Measurements from ENCODE around the gene C2CD4D. TPM values are rescaled to one million over a fixed set of nuclear protein-coding genes. Genes with fewer than 3 reads are reported as not detected.

The C2CD4D gene
- total RNA-seq, 1 experiment from 2014 or later, result 0.94 TPM

- H3K4me1 Mint-ChIP-seq, result no peaks in the 10 kb centered on the region
- ATAC-seq (no peak), DNase-seq (ENCODE audit: low spot score) (no peak)
- H3K36me3 Mint-ChIP-seq, result peaks cover 20% of the 10 kb centered on the region
- H3K27ac Mint-ChIP-seq, result no peak overlapping the region
- H3K4me3 Mint-ChIP-seq, result no peak overlapping the region
- no peaks in the 10 kb centered on the region; the same call in 1 of the 2 replicates for H3K27me3 Mint-ChIP-seq (ENCODE audit: low read depth)
- ChIA-PET POLR2A (no interaction called here), CTCF (interaction anchor here (2.5 kb wide), 1 partner anchor 114 kb away, joined by 12 read pairs; no protein-coding TSS in a partner anchor)
- peaks cover 10% of the 10 kb centered on the region for H3K9me3 Mint-ChIP-seq
- TF ChIP-seq ZNF425 (CRISPR knock-in tag; conservative IDR thresholded peaks at IDR 0.05), result no peak
- no peak for TF ChIP-seq HMGA2 (CRISPR knock-in tag; IDR thresholded peaks at IDR 0.05)
- no peak for TF ChIP-seq ZSCAN18 (CRISPR knock-in tag; IDR thresholded peaks at IDR 0.05)
- no peak for TF ChIP-seq NFATC4 (CRISPR knock-in tag; IDR thresholded peaks at IDR 0.05)
- no peak for TF ChIP-seq SMAD3 (CRISPR knock-in tag; IDR thresholded peaks at IDR 0.05; ENCODE audit: borderline replicate concordance)
- no peak for TF ChIP-seq ZNF423 (CRISPR knock-in tag; IDR thresholded peaks at IDR 0.05)
- TF ChIP-seq NR1H2 (CRISPR knock-in tag; IDR thresholded peaks at IDR 0.05), result no peak
- TF ChIP-seq SOX15 (CRISPR knock-in tag; IDR thresholded peaks at IDR 0.05), result no peak
- TF ChIP-seq ZNF121 (CRISPR knock-in tag; IDR thresholded peaks at IDR 0.05), result no peak
- TF ChIP-seq ZNF138 (CRISPR knock-in tag; conservative IDR thresholded peaks at IDR 0.05), result no peak
- TF ChIP-seq ZNF396 (CRISPR knock-in tag; IDR thresholded peaks at IDR 0.05; ENCODE audit: borderline replicate concordance), result no peak
- TF ChIP-seq CTCF (IDR thresholded peaks at IDR 0.05), result no peak
- no peak for TF ChIP-seq IRF2 (CRISPR knock-in tag; IDR thresholded peaks at IDR 0.05; ENCODE audit: borderline replicate concordance, low read depth)
- TF ChIP-seq USF1 (CRISPR knock-in tag; IDR thresholded peaks at IDR 0.05), result no peak
- no peak for TF ChIP-seq ZNF219 (CRISPR knock-in tag; IDR thresholded peaks at IDR 0.05; ENCODE audit: borderline replicate concordance)
- TF ChIP-seq PRDM15 (CRISPR knock-in tag; IDR thresholded peaks at IDR 0.05), result no peak
Measured at GRCh38 chr1:151887028-151887427, 47.4 kb upstream of the C2CD4D start.

GRCh38 chr1:151885479-151885878 lies 45.9 kb upstream of the C2CD4D start:
- POLR2A ChIA-PET, result no interaction called here
- ATAC-seq (no peak), DNase-seq (ENCODE audit: low spot score) (no peak)
- Mint-ChIP-seq H3K27ac (no peak overlapping the region), H3K36me3 (peaks cover 20% of the 10 kb centered on the region), H3K4me3 (no peak overlapping the region), H3K4me1 (no peaks in the 10 kb centered on the region), H3K27me3 (ENCODE audit: low read depth) (no peaks in the 10 kb centered on the region; the same call in 1 of the 2 replicates), H3K9me3 (peaks cover 10% of the 10 kb centered on the region)
- CTCF ChIA-PET, result no interaction called here
- no peak for TF ChIP-seq SP1 (CRISPR knock-in tag; conservative IDR thresholded peaks at IDR 0.05)
- no peak for TF ChIP-seq ZBTB43 (CRISPR knock-in tag; IDR thresholded peaks at IDR 0.05)
- no peak for TF ChIP-seq ATF3 (CRISPR knock-in tag; conservative IDR thresholded peaks at IDR 0.05)
- no peak for TF ChIP-seq ZNF281 (CRISPR knock-in tag; IDR thresholded peaks at IDR 0.05)
- TF ChIP-seq NFATC4 (CRISPR knock-in tag; IDR thresholded peaks at IDR 0.05), result no peak
- TF ChIP-seq TEAD4 (CRISPR knock-in tag; IDR thresholded peaks at IDR 0.05), result no peak
- no peak for TF ChIP-seq TEAD1 (CRISPR knock-in tag; IDR thresholded peaks at IDR 0.05)

Data from WTC11 (cell line).